Neural cell (in vitro differentiated cells): Measurements from ENCODE around the gene CRELD1. TPM values are rescaled to one million over a fixed set of nuclear protein-coding genes. Genes with fewer than 3 reads are reported as not detected.

Experiments used
- H2AFZ ChIP-seq: fragments of 200-600, 300-800 bp; sonication (generic), shearing (Covaris generic); 2 replicates; pipeline ENCODE4 v1.6.0; 2014; ENCODE audit warnings: low read depth, mild to moderate bottlenecking, antibody characterized with exemption, low read length, moderate library complexity
- H3F3A ChIP-seq: fragments of 200-600 bp; shearing (Covaris generic); 2 replicates; pipeline ENCODE4 v1.6.1; 2016; ENCODE audit warnings: mild to moderate bottlenecking, moderate library complexity, mixed read lengths, antibody characterized with exemption, low read length; ENCODE audit not compliant: insufficient read depth, poor library complexity, severe bottlenecking
- H3K27ac ChIP-seq: fragments of 200-600, 300-800 bp; sonication (generic), shearing (Covaris generic); 2 replicates; pipeline ENCODE4 v1.5.1; 2014; ENCODE audit warnings: mild to moderate bottlenecking, low read length, moderate library complexity
- H3K27me3 ChIP-seq: fragments of 300-800, 200-600 bp; sonication (generic), shearing (Covaris generic); 2 replicates; pipeline ENCODE4 v1.6.0; 2014; ENCODE audit warnings: mild to moderate bottlenecking, low read depth, low read length, moderate library complexity; ENCODE audit not compliant: insufficient read depth
- H3K36me3 ChIP-seq: fragments of 300-800, 200-600 bp; sonication (generic), shearing (Covaris generic); 2 replicates; pipeline ENCODE4 v1.5.1; 2014; ENCODE audit warnings: mild to moderate bottlenecking, antibody characterized with exemption, low read length, moderate library complexity; ENCODE audit not compliant: insufficient read depth
- H3K4me2 ChIP-seq: fragments of 300-800, 200-600 bp; sonication (generic), shearing (Covaris generic); 2 replicates; pipeline ENCODE4 v1.6.0; 2014; ENCODE audit warnings: mild to moderate bottlenecking, low read length
- H3K4me3 ChIP-seq: fragments of 300-800, 200-600 bp; sonication (generic), shearing (Covaris generic); 2 replicates; pipeline ENCODE4 v1.5.1; 2014; ENCODE audit warnings: mild to moderate bottlenecking, low read length, moderate library complexity
- H3K79me2 ChIP-seq: fragments of 200-600 bp; shearing (Covaris generic); replicated peaks from 2 replicates; pipeline ENCODE4 v1.6.0; 2014; ENCODE audit warnings: mild to moderate bottlenecking, low read length, moderate library complexity; ENCODE audit not compliant: insufficient read depth
- H3K9ac ChIP-seq: fragments of 300-800, 200-600 bp; sonication (generic), shearing (Covaris generic); 2 replicates; pipeline ENCODE4 v1.6.1; 2016; ENCODE audit warnings: mild to moderate bottlenecking, low read length, mixed read lengths
- H3K9me2 ChIP-seq: fragments of 200-600 bp; shearing (Covaris generic); 2 replicates; pipeline ENCODE4 v1.6.1; 2016; ENCODE audit warnings: mild to moderate bottlenecking, low read length, mixed read lengths; ENCODE audit not compliant: insufficient read depth
- H3K9me3 ChIP-seq: fragments of 200-600, 300-800 bp; sonication (generic), shearing (Covaris generic); 2 replicates; pipeline ENCODE4 v1.6.1; 2016; ENCODE audit warnings: mild to moderate bottlenecking, mixed run types, low read length, moderate library complexity, mixed read lengths
- H4K20me1 ChIP-seq: fragments of 200-600 bp; shearing (Covaris generic); 2 replicates; pipeline ENCODE4 v1.6.1; 2016; ENCODE audit warnings: mild to moderate bottlenecking, mixed run types; ENCODE audit not compliant: insufficient read depth
- EP300 ChIP-seq: fragments of 450-650 bp; conservative IDR thresholded peaks from 2 replicates; pipeline ENCODE4 v1.6.1; 2014; ENCODE audit warnings: antibody characterized with exemption, mild to moderate bottlenecking, moderate library complexity; ENCODE audit not compliant: poor library complexity, severe bottlenecking
- EZH2 ChIP-seq: fragments of 200-600, 300-800 bp; shearing (Covaris generic), sonication (generic); IDR thresholded peaks from 2 replicates; pipeline ENCODE4 v1.6.1; 2014; ENCODE audit warnings: antibody characterized with exemption, low read length, borderline replicate concordance, mild to moderate bottlenecking; ENCODE audit not compliant: insufficient read depth, poor library complexity, severe bottlenecking
- MXI1 ChIP-seq: fragments of 450-650 bp; conservative IDR thresholded peaks from 2 replicates; pipeline ENCODE4 v1.6.1; 2014; ENCODE audit warnings: antibody characterized with exemption, mild to moderate bottlenecking; ENCODE audit not compliant: poor library complexity, severe bottlenecking
- POLR2AphosphoS5 ChIP-seq: IDR thresholded peaks from 2 replicates; pipeline ENCODE4 v1.6.1; 2012
- RAD21 ChIP-seq: fragments of 450-650 bp; conservative IDR thresholded peaks from 2 replicates; pipeline ENCODE4 v1.6.1; 2014; ENCODE audit warnings: antibody characterized with exemption, mild to moderate bottlenecking, moderate library complexity
- SMC3 ChIP-seq: fragments of 450-650 bp; conservative IDR thresholded peaks from 2 replicates; pipeline ENCODE4 v1.6.1; 2014; ENCODE audit warnings: antibody characterized with exemption, mild to moderate bottlenecking, moderate library complexity; ENCODE audit not compliant: poor library complexity
- TAF1 ChIP-seq: IDR thresholded peaks from 2 replicates; pipeline ENCODE4 v1.6.1; 2012; ENCODE audit warnings: low read depth
- polyA plus RNA-seq: library from polyadenylated mRNA; depleted of rRNA; stranded (reverse); fragments of >200 nt; gene quantifications from 2 replicates; pipeline ENCODE4 v1.2.3, GENCODE V29; 2014
- TF ChIP-seq, protein P1 (sequence below): fragments of 450-650 bp; IDR thresholded peaks from 2 replicates; pipeline ENCODE4 v1.5.1; 2014; ENCODE audit warnings: antibody characterized with exemption, mild to moderate bottlenecking, moderate library complexity; ENCODE audit not compliant: poor library complexity, severe bottlenecking
- TF ChIP-seq, protein P2 (sequence below): IDR thresholded peaks from 2 replicates; pipeline ENCODE4 v1.6.1; 2012; ENCODE audit warnings: borderline replicate concordance

The CRELD1 gene
- polyA plus RNA-seq, 1 donor from 2014 or later = 48.9 TPM

DNA sequence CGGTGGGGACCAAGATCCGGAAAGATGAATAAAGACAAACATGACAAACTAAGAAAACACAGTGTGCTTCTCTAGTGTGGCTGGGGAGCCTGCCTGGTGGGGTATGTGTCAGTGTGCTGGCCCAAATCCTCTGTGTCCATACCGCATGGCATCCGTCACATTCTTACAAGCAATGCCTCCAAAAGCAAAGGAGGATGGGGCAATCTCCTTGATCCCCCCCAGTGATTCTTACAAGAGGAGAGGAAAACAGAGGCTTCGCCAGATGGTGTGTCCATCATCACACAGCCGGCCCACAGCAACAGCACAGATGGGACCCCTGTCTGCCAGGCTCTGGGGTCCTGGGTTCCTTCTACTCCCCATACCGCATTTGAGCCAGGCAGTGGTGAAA lies 17.3 kb upstream of the CRELD1 start:
- Histone ChIP-seq H3K4me2 (no peak overlapping the region), H3K9me2 (no peaks in the 10 kb centered on the region), H3F3A (no peaks in the 10 kb centered on the region), H3K36me3 (no peaks in the 10 kb centered on the region), H3K79me2 (no peaks in the 10 kb centered on the region), H3K9me3 (no peaks in the 10 kb centered on the region), H3K4me3 (no peak overlapping the region), H3K27ac (no peak overlapping the region), H3K27me3 (peaks cover 16% of the 10 kb centered on the region), H4K20me1 (no peaks in the 10 kb centered on the region), H2AFZ (no peak overlapping the region), H3K9ac (no peak overlapping the region)
- TF ChIP-seq TAF1 = no peak

DNA sequence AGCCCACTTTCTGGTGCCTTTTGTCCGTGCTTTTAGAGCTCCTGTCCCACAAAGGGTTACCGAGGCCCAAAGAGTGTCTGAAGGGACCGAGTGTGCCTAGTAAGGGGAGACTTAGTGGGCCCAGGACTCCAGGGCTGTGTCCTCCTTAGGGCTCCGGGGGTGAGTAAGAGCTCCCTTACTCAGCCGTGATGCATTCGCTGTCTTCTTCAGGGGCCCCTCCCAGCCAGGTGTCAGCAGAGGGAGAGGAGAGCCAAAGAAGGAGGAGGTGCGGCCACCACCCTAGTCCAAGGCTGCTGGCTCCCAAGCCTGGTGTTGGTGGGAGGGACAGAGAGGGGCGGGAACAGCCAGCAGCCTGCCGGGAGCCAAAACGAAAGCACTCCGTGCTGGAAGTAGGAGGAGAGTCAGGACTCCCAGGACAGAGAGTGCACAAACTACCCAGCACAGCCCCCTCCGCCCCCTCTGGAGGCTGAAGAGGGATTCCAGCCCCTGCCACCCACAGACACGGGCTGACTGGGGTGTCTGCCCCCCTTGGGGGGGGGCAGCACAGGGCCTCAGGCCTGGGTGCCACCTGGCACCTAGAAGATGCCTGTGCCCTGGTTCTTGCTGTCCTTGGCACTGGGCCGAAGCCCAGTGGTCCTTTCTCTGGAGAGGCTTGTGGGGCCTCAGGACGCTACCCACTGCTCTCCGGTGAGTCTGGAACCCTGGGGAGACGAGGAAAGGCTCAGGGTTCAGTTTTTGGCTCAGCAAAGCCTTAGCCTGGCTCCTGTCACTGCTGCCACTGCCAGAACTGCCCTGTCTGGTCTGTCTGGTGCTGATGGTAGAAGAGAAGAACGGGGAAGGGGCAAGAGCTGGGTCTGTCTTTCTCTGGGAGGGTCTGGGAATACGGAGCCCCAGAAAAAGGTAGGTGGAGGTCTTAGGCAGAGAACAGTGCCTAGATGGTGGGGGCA lies 16.6 kb upstream of the CRELD1 start, which contains the start of gene IL17RC:
TSS of gene IL17RC (plus strand) at position 365 of the 947 bp plus-strand sequence. CDS start at position 583, 218 bp downstream.
- Histone ChIP-seq H4K20me1 (no peaks in the 10 kb centered on the region), H3K9ac (peak within 1 kb of the TSS; percentile 45), H2AFZ (no peak within 1 kb of the TSS), H3K36me3 (no peaks in the 10 kb centered on the region), H3K9me3 (no peaks in the 10 kb centered on the region), H3K27ac (no peak within 1 kb of the TSS), H3K4me3 (peak within 1 kb of the TSS; percentile 62), H3K27me3 (peaks cover 16% of the 10 kb centered on the region), H3F3A (no peaks in the 10 kb centered on the region), H3K4me2 (no peak within 1 kb of the TSS), H3K9me2 (no peaks in the 10 kb centered on the region), H3K79me2 (no peaks in the 10 kb centered on the region)
- TF ChIP-seq MXI1 (no peak), EP300 (no peak), SMC3 (no peak), POLR2AphosphoS5 (no peak)
- TF ChIP-seq, protein P1, sequence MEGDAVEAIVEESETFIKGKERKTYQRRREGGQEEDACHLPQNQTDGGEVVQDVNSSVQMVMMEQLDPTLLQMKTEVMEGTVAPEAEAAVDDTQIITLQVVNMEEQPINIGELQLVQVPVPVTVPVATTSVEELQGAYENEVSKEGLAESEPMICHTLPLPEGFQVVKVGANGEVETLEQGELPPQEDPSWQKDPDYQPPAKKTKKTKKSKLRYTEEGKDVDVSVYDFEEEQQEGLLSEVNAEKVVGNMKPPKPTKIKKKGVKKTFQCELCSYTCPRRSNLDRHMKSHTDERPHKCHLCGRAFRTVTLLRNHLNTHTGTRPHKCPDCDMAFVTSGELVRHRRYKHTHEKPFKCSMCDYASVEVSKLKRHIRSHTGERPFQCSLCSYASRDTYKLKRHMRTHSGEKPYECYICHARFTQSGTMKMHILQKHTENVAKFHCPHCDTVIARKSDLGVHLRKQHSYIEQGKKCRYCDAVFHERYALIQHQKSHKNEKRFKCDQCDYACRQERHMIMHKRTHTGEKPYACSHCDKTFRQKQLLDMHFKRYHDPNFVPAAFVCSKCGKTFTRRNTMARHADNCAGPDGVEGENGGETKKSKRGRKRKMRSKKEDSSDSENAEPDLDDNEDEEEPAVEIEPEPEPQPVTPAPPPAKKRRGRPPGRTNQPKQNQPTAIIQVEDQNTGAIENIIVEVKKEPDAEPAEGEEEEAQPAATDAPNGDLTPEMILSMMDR = no peak

DNA sequence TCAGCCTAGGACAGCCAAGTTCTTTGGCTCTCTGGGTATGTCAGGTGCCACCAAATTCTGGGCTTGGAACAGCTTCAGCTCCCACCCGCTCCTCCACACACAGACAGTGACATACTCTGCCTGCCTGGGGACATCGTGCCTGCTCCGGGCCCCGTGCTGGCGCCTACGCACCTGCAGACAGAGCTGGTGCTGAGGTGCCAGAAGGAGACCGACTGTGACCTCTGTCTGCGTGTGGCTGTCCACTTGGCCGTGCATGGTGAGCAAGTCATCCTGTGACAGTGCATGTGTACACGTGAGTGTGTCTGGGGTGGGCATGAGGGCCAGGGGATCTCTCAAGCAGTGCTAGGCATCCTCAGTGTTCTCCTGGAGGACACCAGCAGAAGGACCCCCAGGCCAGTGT lies 15.8 kb upstream of the CRELD1 start:
- Histone ChIP-seq H3K79me2 (no peaks in the 10 kb centered on the region), H3K27ac (no peak overlapping the region), H3K36me3 (no peaks in the 10 kb centered on the region), H4K20me1 (no peaks in the 10 kb centered on the region), H2AFZ (no peak overlapping the region), H3K27me3 (peaks cover 16% of the 10 kb centered on the region), H3F3A (no peaks in the 10 kb centered on the region), H3K4me2 (no peak overlapping the region), H3K9ac (no peak overlapping the region), H3K4me3 (no peak overlapping the region), H3K9me2 (no peaks in the 10 kb centered on the region), H3K9me3 (no peaks in the 10 kb centered on the region)
- TF ChIP-seq EP300 (no peak), POLR2AphosphoS5 (no peak), EZH2 (no peak), RAD21 (no peak), TAF1 (no peak), MXI1 (no peak), SMC3 (no peak)
- TF ChIP-seq, protein P1 = no peak
- TF ChIP-seq, protein P2, sequence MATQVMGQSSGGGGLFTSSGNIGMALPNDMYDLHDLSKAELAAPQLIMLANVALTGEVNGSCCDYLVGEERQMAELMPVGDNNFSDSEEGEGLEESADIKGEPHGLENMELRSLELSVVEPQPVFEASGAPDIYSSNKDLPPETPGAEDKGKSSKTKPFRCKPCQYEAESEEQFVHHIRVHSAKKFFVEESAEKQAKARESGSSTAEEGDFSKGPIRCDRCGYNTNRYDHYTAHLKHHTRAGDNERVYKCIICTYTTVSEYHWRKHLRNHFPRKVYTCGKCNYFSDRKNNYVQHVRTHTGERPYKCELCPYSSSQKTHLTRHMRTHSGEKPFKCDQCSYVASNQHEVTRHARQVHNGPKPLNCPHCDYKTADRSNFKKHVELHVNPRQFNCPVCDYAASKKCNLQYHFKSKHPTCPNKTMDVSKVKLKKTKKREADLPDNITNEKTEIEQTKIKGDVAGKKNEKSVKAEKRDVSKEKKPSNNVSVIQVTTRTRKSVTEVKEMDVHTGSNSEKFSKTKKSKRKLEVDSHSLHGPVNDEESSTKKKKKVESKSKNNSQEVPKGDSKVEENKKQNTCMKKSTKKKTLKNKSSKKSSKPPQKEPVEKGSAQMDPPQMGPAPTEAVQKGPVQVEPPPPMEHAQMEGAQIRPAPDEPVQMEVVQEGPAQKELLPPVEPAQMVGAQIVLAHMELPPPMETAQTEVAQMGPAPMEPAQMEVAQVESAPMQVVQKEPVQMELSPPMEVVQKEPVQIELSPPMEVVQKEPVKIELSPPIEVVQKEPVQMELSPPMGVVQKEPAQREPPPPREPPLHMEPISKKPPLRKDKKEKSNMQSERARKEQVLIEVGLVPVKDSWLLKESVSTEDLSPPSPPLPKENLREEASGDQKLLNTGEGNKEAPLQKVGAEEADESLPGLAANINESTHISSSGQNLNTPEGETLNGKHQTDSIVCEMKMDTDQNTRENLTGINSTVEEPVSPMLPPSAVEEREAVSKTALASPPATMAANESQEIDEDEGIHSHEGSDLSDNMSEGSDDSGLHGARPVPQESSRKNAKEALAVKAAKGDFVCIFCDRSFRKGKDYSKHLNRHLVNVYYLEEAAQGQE = no peak
